H1 (cell line): ENCODE data around the gene PFKFB3. TPM values are rescaled to one million over a fixed set of nuclear protein-coding genes. Genes with fewer than 3 reads are reported as not detected.

Experiments used
- CHD7 ChIP-seq: fragments of 300-600 bp; sonication (generic); IDR thresholded peaks from 2 replicates; pipeline ENCODE4 v1.7.1; 2012; ENCODE audit warnings: low read length, moderate library complexity, mild to moderate bottlenecking, inconsistent platforms; ENCODE audit not compliant: insufficient replicate concordance
- CTBP2 ChIP-seq: IDR thresholded peaks from 2 replicates; pipeline ENCODE4 v1.7.0; 2011; ENCODE audit warnings: borderline replicate concordance, mild to moderate bottlenecking, moderate library complexity, mixed read lengths, low read length; ENCODE audit not compliant: insufficient read depth, insufficient read length
- HDAC2 ChIP-seq, 2 experiments: fragments of 300-600 bp in 1 of 2; sonication (generic) in 1 of 2; IDR thresholded peaks; 2 replicates each; pipeline ENCODE4 v1.6.1; 2011 to 2012; ENCODE audit warnings: low read depth in 2 of 2, low read length in 2 of 2, mild to moderate bottlenecking in 2 of 2, moderate library complexity in 2 of 2, borderline replicate concordance in 1 of 2, inconsistent platforms in 1 of 2
- KDM5A ChIP-seq: fragments of 200-600 bp; IDR thresholded peaks from 2 replicates; pipeline ENCODE4 v1.7.1; 2012; ENCODE audit warnings: mild to moderate bottlenecking, low read length, inconsistent platforms, mixed read lengths
- RFX5 ChIP-seq: IDR thresholded peaks from 2 replicates; pipeline ENCODE4 v1.6.1; 2011; ENCODE audit warnings: low read depth, low read length, improper control_type of control experiment, borderline replicate concordance
- polyA plus RNA-seq, 7 experiments: library from polyadenylated mRNA; depleted of rRNA in 3 of 7; stranded (reverse) in 5 of 7; unstranded in 2 of 7; fragments of >200 nt in 5 of 7; fragments of 200-250 nt in 2 of 7; gene quantifications; 1 replicate in 5 of 7; 2 replicates in 1 of 7; 4 replicates in 1 of 7; pipeline versions ENCODE4 v1.2.1 to v1.2.3, GENCODE V29; 2011 to 2013; ENCODE audit warnings: missing spikeins in 2 of 7, mixed read lengths in 2 of 7
- total RNA-seq: library from RNA; stranded (reverse); fragmentation: NEBNext Ultra II Directional; extraction: Animal tissue kit (Norgen Biotek cat#: 25700); gene quantifications from 2 replicates; pipeline ENCODE4 v1.2.1, GENCODE V29; 2021
- TF ChIP-seq, protein P1 (sequence below): IDR thresholded peaks from 2 replicates; pipeline ENCODE4 v1.6.1; 2012; ENCODE audit warnings: inconsistent platforms
- TF ChIP-seq, protein P2 (sequence below), 3 experiments: IDR thresholded peaks; 1 replicate in 2 of 3; 2 replicates in 1 of 3; pipeline versions ENCODE4 v1.5.1 to v1.6.1; 2011; ENCODE audit warnings: low read length in 3 of 3, mild to moderate bottlenecking in 3 of 3, inconsistent platforms in 2 of 3, low read depth in 1 of 3, moderate library complexity in 1 of 3; ENCODE audit not compliant: insufficient read depth in 1 of 3; ENCODE audit errors: control extremely low read depth in 1 of 3

The PFKFB3 gene
- total and polyA plus RNA-seq, 2 of the 8 experiments (the other 6 are each of a cell fraction or from before 2014, with no cell fraction given) = 15.6 to 32.0 TPM

DNA sequence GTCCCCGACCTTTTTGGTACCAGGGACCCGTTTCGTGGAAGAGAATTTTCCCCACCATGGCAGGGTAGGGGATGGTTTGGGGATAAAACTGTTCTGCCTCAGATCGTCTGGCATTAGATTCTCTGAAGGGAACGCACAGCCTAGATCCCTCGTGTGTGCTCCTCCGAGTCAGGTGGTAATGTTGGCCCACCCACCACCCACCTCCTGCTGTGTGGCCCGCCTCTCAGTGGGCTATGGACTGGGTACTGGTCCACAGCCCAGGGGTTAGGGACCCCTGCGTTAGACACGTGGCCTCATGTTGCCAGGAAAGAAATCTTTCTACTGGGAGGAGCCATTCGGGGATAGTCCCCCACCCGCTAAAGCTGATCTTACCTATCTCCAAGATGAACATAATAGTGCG is 27.0 kb downstream of the PFKFB3 start (continued):
- TF ChIP-seq CHD7 (no peak), RFX5 (no peak), CTBP2 (no peak), KDM5A (no peak), HDAC2 (IDR thresholded peaks at IDR 0.05; ENCODE audit: borderline replicate concordance in 1 of 2, low read depth in 2 of 2, low read length in 2 of 2) (no peak)
- TF ChIP-seq, protein P1, sequence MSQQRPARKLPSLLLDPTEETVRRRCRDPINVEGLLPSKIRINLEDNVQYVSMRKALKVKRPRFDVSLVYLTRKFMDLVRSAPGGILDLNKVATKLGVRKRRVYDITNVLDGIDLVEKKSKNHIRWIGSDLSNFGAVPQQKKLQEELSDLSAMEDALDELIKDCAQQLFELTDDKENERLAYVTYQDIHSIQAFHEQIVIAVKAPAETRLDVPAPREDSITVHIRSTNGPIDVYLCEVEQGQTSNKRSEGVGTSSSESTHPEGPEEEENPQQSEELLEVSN = no peak
- TF ChIP-seq, protein P2, sequence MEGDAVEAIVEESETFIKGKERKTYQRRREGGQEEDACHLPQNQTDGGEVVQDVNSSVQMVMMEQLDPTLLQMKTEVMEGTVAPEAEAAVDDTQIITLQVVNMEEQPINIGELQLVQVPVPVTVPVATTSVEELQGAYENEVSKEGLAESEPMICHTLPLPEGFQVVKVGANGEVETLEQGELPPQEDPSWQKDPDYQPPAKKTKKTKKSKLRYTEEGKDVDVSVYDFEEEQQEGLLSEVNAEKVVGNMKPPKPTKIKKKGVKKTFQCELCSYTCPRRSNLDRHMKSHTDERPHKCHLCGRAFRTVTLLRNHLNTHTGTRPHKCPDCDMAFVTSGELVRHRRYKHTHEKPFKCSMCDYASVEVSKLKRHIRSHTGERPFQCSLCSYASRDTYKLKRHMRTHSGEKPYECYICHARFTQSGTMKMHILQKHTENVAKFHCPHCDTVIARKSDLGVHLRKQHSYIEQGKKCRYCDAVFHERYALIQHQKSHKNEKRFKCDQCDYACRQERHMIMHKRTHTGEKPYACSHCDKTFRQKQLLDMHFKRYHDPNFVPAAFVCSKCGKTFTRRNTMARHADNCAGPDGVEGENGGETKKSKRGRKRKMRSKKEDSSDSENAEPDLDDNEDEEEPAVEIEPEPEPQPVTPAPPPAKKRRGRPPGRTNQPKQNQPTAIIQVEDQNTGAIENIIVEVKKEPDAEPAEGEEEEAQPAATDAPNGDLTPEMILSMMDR (IDR thresholded peaks at IDR 0.05; ENCODE audit: control extremely low read depth in 1 of 3, insufficient read depth in 1 of 3, low read depth in 1 of 3, low read length in 3 of 3) = no peak
